ENCODE data around the gene C17orf100.

DNA sequence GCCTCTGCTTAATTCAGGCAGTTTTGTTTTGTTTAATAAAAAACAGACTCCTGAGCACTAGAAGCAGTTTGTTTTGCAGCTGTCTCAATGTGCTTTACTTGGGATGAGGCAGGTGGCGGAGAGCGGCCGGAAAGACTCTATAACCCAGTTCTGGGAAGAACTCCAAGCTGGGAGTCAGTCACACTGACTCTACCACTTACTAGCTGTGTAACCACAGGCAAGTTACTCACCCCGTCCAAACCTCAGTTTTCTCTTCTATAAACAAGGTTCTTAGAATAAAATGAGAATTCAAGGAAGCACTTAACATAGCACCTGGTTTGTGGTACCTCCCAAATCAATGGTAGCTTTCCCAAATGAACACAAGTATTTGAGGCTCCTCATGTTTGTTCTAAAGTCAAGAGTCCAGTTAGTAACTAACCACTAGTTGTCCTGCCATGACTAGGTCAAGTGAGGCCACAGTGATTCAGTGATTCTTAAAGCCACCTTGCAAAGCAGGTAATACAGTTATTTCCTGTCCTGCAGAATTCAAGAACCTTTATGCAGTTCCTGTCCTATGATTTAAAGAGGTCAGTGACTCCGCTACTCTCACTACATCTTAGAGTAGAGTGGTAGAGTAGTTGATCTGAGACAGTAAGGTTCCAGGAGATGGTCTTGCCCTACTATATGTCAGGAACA is 8.0 kb upstream of the C17orf100 start:
- TF ChIP-seq POLR2A (IDR thresholded peaks at IDR 0.05; ENCODE audit: low read length) (no peak), GATA1 (IDR thresholded peaks at IDR 0.05; ENCODE audit: low read depth, low read length) (no peak)
